ENCODE data around the gene CZIB. TPM values are rescaled to one million over a fixed set of nuclear protein-coding genes. Genes with fewer than 3 reads are reported as not detected.
"Not testable (repeated sequence)": the region's sequence is repeated elsewhere in the genome, so short reads cannot be mapped to it uniquely, and the experiment has no call there.

Gene CZIB
- total RNA-seq, 1 experiment from 2014 or later = 67.0 TPM

- not testable (repeated sequence) for H3K9ac ChIP-seq (ENCODE audit: extremely low read depth, insufficient read length, low read length); H2BK15ac ChIP-seq (ENCODE audit: low read depth, low read length); H3K56ac ChIP-seq (ENCODE audit: insufficient read length, low read depth, low read length); H3K79me1 ChIP-seq (ENCODE audit: insufficient read depth, low read depth, low read length, poor library complexity, severe bottlenecking); H3K23ac ChIP-seq (ENCODE audit: insufficient read length, low read depth, low read length); H3K4me3 Mint-ChIP-seq; H3T11ph ChIP-seq (ENCODE audit: low read length); H2BK12ac ChIP-seq (ENCODE audit: insufficient read length, low read depth, low read length); H4K5ac ChIP-seq (ENCODE audit: insufficient read length, low read depth, low read length); H3K27ac ChIP-seq (ENCODE audit: insufficient read length, low read depth, low read length); H3K4me1 ChIP-seq (ENCODE audit: insufficient read depth, low read length); H3K4ac ChIP-seq (ENCODE audit: low read depth, low read length); DNase-seq; H4K8ac ChIP-seq (replicated peaks; ENCODE audit: insufficient read length, low read depth, low read length); H3K79me2 ChIP-seq (ENCODE audit: insufficient read depth, low read length); H3K23me2 ChIP-seq (ENCODE audit: insufficient read length, low read depth, low read length, poor library complexity, severe bottlenecking); H3K14ac ChIP-seq (ENCODE audit: insufficient read depth, low read length); H3K27me3 ChIP-seq (ENCODE audit: insufficient read depth, low read length); H4K20me1 ChIP-seq (ENCODE audit: control insufficient read depth, insufficient read depth, insufficient read length); H2AFZ ChIP-seq (ENCODE audit: low read length); H2AK5ac ChIP-seq (ENCODE audit: insufficient read length, low read length); H4K91ac ChIP-seq (ENCODE audit: insufficient read length, low read depth, low read length); H3K4me1 Mint-ChIP-seq; H2BK120ac ChIP-seq (ENCODE audit: low read depth, low read length, poor library complexity, severe bottlenecking); H3K27ac Mint-ChIP-seq; H2BK20ac ChIP-seq (ENCODE audit: low read depth, low read length, poor library complexity, severe bottlenecking); H3K4me2 ChIP-seq (ENCODE audit: insufficient read depth, insufficient read length, low read length); H2BK5ac ChIP-seq (ENCODE audit: insufficient read length, low read length); H3K18ac ChIP-seq (ENCODE audit: insufficient read length, low read depth, low read length); H3K27me3 Mint-ChIP-seq (ENCODE audit: low read depth)
- no CpG with 5 or more reads among the region's 1 CpG for WGBS (ENCODE audit: extremely low coverage, insufficient read length, low lambda C conversion rate)
- H3K9me3 Mint-ChIP-seq = peaks cover 38 to 39% of the 10 kb centered on the region in 2 experiments
- peaks cover 74 to 96% (median 90%) of the 10 kb centered on the region in 3 experiments for H3K36me3 Mint-ChIP-seq (ENCODE audit: insufficient read depth in 1 of 3, low read depth in 3 of 3)
- peaks cover 26% of the 10 kb centered on the region for H3K9me3 ChIP-seq (ENCODE audit: control insufficient read depth, low read depth, low read length)
These were observed 14.9 kb downstream of the CZIB start for GRCh38 chr1:53205496-53205895.
